ENCODE data around the gene FRAS1. TPM values are rescaled to one million over a fixed set of nuclear protein-coding genes. Genes with fewer than 3 reads are reported as not detected.
"Not testable (repeated sequence)": the region's sequence is repeated elsewhere in the genome, so short reads cannot be mapped to it uniquely, and the experiment has no call there.

FRAS1 gene
- total RNA-seq, 1 experiment from 2014 or later: 0.02 TPM

DNA sequence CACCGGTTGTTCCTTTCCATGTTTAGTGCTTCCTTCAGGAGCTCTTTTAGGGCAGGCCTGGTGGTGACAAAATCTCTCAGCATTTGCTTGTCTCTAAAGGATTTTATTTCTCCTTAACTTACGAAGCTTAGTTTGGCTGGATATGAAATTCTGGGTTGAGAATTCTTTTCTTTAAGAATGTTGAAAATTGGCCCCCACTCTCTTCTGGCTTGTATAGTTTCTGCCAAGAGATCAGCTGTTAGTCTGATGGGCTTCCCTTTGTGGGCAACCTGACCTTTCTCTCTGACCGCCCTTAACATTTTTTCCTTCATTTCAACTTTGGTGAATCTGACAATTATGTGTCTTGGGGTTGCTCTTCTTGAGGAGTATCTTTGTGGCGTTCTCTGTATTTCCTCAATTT is 218.3 kb downstream of the FRAS1 start:
- not testable (repeated sequence) for DNase-seq (ENCODE audit: low read depth)

DNA sequence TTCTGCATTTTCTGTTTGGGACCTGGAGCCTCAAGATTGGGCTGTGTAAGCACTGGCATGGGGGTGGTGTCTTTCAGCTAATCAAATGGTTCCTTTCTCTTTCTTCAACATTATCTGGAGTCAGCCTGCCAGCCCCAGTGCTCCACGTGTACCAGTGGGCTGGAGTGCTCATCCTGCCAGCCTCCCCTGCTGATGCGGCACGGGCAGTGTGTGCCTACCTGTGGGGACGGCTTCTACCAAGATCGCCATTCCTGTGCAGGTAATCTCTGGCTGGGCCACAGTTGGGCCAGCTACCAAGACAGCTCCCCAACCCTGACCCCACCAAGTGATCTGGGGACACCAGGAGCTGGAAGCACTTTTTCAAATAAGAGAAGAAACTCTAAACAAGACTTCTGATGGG is 229.2 kb downstream of the FRAS1 start:
- no peak for DNase-seq (ENCODE audit: low read depth)

DNA sequence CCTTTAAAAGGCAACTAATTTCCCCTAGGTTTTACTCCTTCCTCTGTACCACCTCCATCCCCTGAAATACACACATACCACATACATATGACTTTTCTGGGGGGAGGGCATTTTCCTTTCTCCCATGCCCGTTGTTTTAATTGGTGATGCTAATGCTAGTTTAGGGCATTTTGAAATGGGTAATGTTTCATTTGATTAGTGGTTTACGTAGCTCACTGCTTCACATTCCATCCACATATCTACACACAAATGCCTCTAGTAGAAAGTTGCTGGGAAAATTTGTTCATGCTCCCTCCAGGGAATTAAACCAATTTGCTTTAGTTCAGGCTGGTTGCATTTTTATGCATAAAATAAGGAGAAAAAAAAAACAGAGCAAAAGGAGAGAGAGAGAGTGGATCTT is 231.2 kb downstream of the FRAS1 start:
- no peak for DNase-seq (ENCODE audit: low read depth)

DNA sequence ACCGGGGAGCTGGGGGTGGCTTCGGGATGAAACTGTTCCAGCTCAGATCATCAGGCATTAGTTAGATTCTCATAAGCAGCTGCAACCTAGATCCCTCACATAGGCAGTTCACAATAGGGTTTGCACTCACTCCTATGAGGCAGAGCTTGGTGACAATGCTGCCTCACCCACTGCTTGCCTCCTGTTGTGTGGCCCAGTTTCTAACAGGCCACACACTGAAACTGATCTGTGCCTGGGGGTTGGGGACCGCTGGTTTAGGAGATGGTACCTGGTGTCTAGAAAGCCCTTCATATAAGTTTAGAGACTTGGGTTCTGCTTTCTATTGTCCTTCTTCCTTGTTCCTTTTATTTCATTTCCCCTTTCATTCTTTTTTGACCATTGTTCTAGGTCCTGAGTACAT is 234.2 kb downstream of the FRAS1 start:
- DNase-seq (ENCODE audit: low read depth): no peak

DNA sequence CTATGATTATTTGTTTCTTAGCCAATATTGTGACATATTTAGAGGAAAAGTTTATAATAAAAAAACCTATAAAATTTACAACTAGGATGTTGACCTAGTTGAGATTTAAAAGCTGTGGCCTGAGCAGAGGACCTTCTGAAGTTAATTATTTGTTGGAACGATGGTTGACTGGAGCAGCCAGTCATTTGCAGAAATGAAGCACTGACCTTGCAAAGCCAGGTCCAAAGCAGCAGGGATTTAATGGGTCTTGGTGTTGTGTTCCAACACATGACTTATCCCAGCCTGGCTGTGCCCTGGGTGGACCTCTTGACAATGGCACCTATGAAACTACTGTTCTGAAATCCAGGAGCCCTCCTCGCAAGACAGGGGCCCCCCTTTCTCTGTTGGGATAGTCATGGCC is 235.2 kb downstream of the FRAS1 start:
- no peak for DNase-seq (ENCODE audit: low read depth)

DNA sequence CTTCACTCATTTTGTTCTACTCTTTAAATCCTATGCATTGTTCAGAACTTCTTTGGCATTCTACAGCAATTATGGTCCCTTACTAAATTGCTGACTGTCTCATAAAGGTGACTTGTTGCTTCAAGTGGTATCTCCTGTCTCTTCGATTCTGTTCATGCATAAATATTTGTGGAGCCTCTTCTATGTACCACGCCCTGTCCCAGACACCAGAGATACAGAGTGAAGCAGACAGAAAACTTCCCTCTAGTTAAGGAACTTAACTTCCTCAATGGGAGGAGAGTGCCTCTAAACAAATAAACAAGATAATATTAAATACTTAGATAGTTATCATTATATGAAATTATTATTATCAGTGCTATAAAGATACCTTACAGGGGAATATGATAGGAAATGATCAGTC is 235.7 kb downstream of the FRAS1 start:
- no peak for DNase-seq (ENCODE audit: low read depth)

DNA sequence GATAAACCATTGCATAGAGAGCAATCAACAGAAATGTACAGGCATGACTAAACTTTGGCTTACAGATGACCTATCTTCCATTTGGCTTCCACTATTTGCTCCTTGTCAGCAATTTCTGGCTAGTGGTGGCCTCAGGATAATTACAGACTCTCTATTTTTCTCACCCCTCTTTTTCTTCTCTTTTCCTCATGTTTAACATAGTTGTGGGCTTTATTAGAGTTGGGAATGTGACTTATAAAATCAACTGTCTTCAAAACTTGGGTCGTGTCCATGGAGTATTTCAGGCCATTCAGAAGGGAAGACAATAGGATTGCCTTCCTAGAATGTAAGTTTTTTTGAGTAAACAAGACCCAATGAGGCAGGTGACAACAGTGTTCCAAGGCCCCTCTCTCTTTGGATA is 236.2 kb downstream of the FRAS1 start:
- peak; percentile 59 for DNase-seq (ENCODE audit: low read depth)

DNA sequence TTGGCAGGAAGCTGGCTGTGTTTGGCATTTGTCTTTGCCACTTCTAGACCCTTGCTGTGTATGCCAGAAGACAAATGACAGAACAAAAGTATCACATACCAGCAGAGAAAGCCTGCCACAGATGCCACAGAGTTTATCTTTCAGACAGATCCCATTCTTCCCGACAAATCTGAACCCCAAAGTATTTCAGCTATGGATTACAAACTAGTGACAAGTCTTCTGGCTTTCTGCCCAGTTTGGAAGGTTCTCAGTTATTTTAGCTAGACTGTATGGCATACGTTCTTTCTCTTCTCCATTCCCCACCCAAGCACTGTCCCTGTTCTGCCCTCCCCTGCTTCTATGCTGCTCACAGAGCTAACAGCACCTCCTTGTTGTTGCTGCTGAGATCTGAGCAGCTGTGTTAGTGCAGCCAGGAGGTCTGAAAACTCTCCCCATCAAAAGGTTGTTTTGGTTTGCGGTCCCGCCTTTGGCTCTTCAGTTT is 236.7 kb downstream of the FRAS1 start:
- DNase-seq (ENCODE audit: low read depth): peak; percentile 88

DNA sequence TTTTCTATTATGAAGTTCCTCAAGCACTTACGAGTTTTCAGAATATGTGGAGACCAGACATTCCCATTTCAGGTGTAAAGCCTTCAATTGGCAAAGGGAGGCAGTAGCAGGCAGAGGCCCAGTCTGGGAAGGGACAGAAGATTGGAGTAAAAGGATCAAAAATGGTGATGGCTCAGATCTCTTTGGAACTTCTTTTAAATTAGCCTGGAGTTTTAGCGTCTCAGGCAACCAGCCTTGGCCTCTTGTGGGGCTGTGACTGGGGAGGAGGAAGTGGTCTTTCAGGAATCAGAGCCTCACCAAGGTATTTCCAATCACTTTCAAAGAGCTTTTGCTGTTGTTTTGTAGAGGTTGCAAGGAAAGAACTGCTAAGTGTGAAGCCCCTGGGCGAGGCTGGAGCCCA is 239.1 kb downstream of the FRAS1 start:
- no peak for DNase-seq (ENCODE audit: low read depth)

DNA sequence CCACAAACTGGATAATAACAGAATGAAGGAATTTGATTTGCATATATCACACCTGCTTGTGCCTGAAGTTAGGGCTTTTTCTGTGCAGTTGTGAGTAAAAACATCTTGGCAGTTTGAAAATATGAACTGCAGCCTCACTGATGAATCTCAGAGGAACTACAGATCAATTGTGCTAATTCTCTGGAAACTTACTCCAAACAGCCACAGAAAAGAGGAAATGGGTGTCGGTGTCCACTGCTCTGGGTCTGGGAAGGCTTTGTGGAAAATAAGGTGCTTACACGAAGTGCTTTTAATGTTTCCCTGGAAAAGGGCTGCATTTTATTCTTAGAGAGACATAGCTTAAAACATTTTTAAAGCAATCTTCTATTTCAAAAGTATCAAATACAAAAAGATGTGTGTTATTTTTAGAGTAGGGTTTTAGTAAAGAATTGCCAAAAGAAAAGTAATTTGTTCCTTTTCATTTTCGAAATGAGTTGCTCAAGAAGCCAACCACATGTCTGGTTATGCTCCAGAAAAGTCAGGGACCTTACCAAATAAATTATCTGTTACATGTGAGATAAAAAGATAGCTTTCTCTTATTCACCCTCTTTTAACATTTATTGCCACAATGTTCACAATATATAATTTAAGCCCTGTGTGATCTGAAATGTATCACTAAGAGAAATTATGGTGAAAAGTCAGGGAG is 240.1 kb downstream of the FRAS1 start:
- DNase-seq (ENCODE audit: low read depth): no peak

DNA sequence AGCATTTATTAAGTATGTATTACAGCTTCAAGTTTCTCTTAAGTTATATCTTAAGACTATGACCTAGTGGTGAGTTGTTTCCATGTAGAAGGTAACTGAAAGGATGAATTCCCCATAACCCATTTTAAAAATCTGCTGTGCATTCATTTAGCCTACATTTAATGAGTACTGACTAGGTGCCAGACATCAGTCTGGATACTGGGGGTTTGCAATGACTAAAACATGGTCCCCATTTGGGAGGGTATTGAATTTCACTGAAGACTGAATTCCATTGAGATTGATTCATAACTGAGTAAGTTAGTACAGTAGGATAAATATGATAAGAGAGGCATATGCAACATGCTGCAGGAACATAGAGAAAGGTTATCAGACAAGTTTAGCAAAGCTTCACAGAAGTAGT is 241.5 kb downstream of the FRAS1 start:
- peak; percentile 36 for DNase-seq (ENCODE audit: low read depth)

DNA sequence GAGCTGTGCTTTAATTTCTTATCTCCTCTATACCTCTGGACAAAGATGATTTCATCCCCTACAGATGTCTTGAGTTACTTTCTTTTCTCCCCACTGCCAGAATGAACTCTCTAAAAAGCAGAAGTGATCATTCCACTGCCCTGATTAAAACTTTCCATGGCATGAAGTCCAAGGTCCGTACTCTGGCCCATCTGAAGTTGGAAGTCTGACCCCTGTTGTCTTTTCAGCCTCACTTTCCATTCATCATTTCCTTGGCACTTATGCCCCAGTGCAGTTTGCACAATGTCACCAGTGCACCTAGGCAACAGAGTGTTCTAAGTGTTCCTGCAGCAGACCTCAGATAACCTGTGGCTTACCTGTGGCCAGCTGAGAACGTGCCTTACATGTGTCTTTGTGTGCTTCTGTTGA is 242.4 kb downstream of the FRAS1 start:
- DNase-seq (ENCODE audit: low read depth): peak; percentile 3

DNA sequence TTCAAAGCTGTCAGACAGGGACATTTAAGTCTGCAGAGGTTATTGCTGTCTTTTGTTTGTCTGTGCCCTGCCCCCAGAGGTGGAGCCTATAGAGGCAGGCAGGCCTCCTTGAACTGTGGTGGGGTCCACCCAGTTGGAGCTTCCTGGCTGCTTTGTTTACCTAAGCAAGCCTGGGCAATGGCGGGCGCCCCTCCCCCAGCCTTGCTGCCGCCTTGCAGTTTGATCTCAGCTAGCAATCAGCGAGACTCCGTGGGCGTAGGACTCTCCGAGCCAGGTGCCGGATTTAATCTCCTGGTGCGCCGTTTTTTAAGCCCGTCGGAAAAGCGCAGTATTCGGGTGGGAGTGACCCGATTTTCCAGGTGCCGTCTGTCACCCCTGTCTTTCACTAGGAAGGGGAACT is 250.1 kb downstream of the FRAS1 start:
- DNase-seq (ENCODE audit: low read depth): not testable (repeated sequence)

DNA sequence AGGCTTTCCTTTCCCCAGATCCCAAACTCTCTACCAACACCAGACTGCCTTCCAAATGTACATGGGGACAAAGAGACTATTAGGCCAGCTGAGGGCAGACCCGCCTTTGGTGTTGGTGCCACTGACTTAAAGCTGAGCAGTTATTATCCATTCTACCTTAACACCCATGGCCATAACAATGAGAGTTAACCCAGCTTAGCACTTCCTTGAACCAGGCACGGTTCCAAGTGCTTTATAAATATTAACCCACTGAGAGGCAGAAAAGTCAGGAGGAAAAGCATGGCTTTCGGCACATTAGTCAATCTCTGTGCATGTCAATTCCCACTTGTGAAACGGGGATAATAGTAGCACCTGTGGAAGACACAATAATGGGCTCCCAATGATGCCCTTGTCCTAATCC is 251.4 kb downstream of the FRAS1 start:
- DNase-seq (ENCODE audit: low read depth): no peak

DNA sequence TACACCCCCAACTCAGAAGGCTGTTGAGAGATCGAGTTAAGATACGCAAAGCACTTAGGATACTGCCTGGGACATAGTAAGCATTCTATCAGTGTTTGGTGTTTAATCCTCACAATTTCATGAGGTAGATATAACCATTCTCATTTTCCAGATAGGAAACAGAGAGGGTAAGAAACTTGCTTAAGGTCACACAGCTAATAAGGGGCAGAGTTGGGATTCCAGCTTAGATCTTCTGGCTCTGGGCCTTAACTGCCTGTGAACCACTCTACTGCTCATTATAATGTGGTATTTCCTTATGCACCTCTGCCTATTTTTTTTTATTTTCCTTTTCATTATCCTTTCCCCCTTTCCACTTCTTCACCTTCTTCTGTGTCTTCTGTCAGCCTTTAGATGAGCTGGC is 252.2 kb downstream of the FRAS1 start:
- DNase-seq (ENCODE audit: low read depth): no peak

DNA sequence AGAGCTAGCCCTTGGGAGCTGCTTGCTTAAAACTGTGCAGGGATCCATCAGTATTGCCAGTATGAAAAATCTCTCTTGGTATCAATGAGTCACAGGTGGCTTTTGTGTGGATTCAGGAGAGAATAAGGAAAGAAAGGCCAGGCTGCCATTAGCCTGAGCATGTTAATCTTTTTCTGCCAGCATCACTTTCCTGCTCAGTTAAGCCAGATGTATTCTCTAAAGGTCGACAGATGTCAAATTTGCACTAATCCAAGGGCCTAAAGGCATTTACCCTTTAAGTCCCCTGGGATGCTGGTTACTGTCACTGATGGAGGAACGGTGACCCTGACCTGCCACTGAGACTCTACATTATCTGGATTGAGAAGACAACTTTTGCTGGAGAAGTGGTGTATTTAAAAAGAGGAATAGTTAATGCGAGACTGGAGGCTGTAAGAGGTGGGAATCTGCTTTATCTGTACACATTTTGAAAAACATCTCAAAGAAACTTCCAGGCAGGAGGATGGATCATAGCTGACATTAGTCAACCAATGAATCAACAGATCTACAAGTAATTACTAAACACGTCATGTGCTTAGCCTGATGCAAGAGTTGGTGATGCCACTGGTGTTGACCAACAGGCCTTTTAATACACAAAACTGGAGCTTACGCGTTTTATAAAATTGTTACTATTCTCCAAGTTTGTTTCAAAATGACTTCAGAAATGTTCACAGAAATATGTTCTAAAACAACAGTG is 253.1 kb downstream of the FRAS1 start:
- DNase-seq (ENCODE audit: low read depth): no peak

DNA sequence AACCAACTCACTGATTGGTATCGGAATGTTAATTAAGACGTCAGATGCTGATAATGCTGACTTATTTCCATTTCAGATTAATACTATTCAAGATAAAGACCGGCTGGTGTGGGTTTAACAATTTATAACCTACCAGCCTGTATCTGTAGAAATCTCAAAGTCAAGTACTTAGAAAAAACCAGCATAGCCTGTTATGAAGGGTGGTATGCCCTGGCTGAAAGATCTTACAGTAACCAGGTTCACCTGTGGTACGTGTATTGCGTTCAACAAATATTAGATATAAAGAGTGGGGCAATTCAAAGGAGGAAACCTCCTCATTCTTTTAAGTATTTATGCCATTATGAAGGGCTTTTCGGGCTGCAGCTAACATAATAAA is 253.6 kb downstream of the FRAS1 start:
- DNase-seq (ENCODE audit: low read depth): no peak

DNA sequence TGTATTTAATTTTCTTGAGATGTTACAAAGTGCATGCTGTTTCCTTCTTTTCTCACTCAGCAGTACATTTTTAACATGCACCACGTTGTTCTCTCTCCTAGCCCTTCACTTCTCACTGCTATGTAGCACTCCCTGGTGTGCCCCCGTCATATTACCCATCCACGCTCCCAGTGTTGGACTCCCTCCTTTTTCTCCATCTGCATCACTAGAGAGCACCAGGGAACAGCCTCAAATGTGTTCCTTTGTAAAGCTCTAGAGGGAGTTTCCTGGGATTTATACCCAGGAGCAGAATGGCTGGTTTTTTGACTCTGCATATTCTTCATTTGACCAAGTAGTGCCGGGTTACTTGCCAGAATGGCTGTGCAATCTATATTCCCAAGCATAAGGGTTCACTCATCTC is 254.2 kb downstream of the FRAS1 start:
- DNase-seq (ENCODE audit: low read depth): no peak

DNA sequence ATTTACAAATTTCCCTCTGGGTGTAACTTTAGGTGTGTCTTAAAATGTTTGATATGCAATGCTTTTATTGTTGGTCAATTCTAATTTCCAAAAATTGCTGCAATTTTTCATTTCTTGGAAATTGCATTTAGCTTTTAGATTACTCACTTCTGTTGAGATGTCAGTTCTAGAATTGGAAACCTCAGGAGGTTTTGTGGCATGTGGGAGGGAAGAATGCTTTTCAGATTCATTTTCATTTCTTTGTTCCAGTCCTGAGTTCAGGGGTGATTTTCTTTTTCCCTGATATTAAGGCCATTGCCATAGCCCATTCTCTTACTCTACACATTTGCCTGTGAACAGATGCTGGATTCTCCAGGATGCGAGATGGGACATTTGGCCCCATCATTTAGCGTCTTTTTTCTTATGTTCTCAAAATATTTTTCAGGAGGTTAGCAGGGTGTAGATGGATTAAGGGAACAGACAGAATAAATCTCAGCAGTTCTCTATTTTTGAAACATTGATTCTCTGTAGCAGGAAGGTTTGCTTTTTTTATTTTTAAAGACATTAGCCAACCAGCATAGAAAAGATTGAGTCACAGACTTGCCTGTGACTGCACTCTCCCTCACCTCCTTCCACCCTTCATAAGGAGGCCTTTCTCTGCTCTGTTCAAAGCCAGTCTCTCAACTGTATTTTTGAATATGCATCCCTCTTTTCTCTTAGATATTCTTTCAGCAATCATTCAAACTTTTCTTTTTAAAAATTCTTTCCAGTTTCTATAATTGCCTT is 256.0 kb downstream of the FRAS1 start:
- DNase-seq (ENCODE audit: low read depth): no peak

DNA sequence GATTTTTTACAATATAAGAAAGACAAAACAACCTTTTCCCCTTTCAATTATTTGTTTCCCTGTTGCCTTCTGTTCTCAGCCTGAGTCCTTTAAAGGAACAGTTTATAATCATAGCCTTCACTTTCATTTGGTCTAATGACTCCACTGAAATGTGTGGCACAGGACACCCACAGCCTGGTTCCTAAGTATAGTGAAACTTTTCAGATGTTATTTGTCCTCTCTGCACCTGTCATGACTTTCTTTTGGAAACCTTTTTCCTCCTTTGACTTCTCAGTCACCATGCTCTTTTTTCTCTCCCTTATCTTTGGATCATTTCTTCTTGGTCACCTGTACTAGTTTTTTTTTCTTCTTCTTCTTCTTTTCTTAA is 256.6 kb downstream of the FRAS1 start:
- no peak for DNase-seq (ENCODE audit: low read depth)

DNA sequence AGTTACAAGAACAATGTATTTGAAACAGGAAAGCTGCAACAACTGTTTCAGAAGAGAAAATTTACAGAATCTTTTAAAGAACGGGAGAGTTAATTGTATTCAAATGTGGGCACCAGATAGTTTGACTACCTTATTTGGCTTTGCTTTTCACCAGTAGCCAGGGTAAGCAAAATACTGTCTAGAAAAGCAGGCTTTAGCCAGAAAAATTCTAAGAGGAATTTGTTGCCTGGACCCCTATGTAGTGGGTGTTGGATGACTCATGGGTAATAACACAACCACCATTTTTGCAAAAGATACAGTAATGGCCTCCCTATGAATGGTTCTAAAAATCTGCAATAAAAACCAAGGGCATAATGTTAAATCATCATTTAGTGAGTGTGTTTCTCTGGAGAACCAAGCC is 261.0 kb downstream of the FRAS1 start:
- DNase-seq (ENCODE audit: low read depth): no peak

DNA sequence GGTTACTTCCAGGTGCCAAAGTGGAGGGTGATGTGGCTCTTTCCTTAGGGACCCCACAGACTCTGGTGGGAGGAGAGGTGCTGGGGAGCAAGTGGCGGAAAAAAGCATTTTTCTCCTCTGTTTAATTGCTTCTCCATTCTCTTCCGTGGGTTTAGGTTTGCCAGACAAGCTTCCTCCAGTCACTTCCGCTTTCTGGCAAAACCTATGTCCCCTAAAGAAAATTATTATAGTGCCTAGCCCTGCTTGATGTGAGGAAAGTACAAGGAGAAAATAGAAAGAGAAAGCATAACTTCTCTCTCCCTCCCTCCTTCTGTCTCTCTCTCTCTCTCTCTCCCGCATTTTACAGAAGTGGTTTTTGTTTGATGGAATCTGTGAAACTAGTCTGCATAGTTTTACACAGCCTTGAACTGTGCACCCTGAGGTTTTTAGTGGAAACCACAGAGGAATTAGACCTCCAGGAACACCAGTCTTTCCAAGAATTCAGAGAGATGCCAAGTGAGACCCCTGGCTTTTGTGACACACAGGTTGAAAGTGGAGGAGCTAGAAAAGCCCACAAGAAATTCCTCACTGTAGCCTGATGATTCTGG is 263.3 kb downstream of the FRAS1 start:
- DNase-seq (ENCODE audit: low read depth): no peak

DNA sequence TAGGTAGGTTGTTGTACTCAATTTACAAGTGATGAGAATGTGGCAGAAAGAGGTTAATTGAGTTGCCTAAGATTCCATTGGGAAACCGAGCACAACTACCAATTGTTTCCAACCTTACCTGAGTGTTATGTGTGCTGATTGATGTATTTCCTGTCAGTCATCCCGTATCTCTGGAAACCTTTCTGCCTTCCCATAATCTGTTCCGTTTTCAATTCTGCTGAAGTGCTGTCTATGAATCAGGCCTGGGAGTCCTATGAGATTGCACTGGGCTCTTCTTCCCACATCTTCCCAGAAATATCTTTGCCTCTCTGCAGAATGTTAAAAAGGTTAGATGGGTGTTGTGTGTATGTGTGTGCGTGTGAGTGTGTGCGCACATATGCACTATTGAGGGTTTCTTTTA is 264.9 kb downstream of the FRAS1 start:
- DNase-seq (ENCODE audit: low read depth): no peak

Measured in M059J (cell line).